Lower leg skin (tissue), 3 donors: ENCODE results near the gene SHROOM3.

Experiments used
- CTCF ChIP-seq, 3 donors: fragments of 450-650 bp; IDR thresholded peaks; one replicate each; pipeline ENCODE4 v1.5.1; 2016; ENCODE audit warnings: antibody characterized with exemption in 3 of 3, mild to moderate bottlenecking in 3 of 3, moderate library complexity in 2 of 3
- POLR2A ChIP-seq, 2 donors: fragments of 450-650 bp; IDR thresholded peaks; one replicate each; pipeline ENCODE4 v1.6.1; 2016 to 2017; ENCODE audit warnings: antibody characterized with exemption in 2 of 2, mild to moderate bottlenecking in 1 of 2, moderate library complexity in 1 of 2

- TF ChIP-seq CTCF (IDR thresholded peaks at IDR 0.05) = no peak
- TF ChIP-seq POLR2A (IDR thresholded peaks at IDR 0.05) = no peak
Observed at GRCh38 chr4:76800902-76801301, 365.9 kb downstream of the SHROOM3 start.
